GM12878 (cell line): ENCODE data around the gene MPRIP. TPM values are rescaled to one million over a fixed set of nuclear protein-coding genes. Genes with fewer than 3 reads are reported as not detected.

ENCODE experiments used
- ATAC-seq: fragments of 200-7000 bp; cut with Tn5 transposase; 3 replicates; pipeline ENCODE4 v1.9.1; 2020; ENCODE audit warnings: mild to moderate bottlenecking, moderate library complexity
- BruUV-seq: library from RNA; stranded (reverse); fragments of 400-500 nt; replicated peaks from 2 replicates; lab custom pipeline; 2021; lab: Mats Ljungman, UMichigan
- CTCF ChIA-PET: fragments of 300-600 bp; sonication (Branson Sonifier 250); formaldehyde crosslinking; extraction: SDS; loops from one replicate; lab custom pipeline; 2021; ENCODE audit warnings: inconsistent platforms; lab: Yijun Ruan, JAX
- POLR2A ChIA-PET: fragments of 350-600 bp; formaldehyde crosslinking; extraction: SDS; loops from one replicate; lab custom pipeline; 2021; ENCODE audit warnings: inconsistent platforms; lab: Charles Lee
- RAD21 ChIA-PET: fragments of 300-600 bp; sonication (Branson Sonifier 250); formaldehyde crosslinking; loops from one replicate; lab custom pipeline; 2023; ENCODE audit warnings: antibody characterized with exemption; ENCODE audit not compliant: unreplicated experiment; lab: Charles Lee
- SMC1A ChIA-PET: fragments of 300-600 bp; sonication (Branson Sonifier 250); formaldehyde crosslinking; loops from one replicate; lab custom pipeline; 2023; ENCODE audit not compliant: unreplicated experiment, uncharacterized antibody; lab: Charles Lee
- DNase-seq: peaks from one replicate; pipeline ENCODE4 v3.0.0-alpha.2; 2011; ENCODE audit warnings: low read depth, low spot score
- FAIRE-seq: peaks from 3 replicates; lab custom pipeline; 2011; peaks lifted over from hg19 to GRCh38; lab: Jason Lieb, UNC
- H2AFZ ChIP-seq: 2 replicates; pipeline ENCODE4 v1.6.0; 2011; ENCODE audit warnings: low read depth, low read length, control low read depth; ENCODE audit not compliant: control insufficient read depth
- H3K27ac ChIP-seq: 2 replicates; pipeline ENCODE4 v1.5.1; 2011; ENCODE audit warnings: control low read depth; ENCODE audit not compliant: control insufficient read depth, insufficient read depth
- H3K27me3 ChIP-seq, 2 experiments: replicated peaks in 1 of 2; 2 replicates each; pipeline versions ENCODE4 v1.6.0 to v1.6.1; 2011; ENCODE audit warnings: low read length in 1 of 2; ENCODE audit not compliant: control insufficient read depth in 2 of 2, insufficient read depth in 2 of 2
- H3K36me3 ChIP-seq, 2 experiments: 2 replicates each; pipeline ENCODE4 v1.5.1; 2011; ENCODE audit warnings: low read length in 1 of 2; ENCODE audit not compliant: control insufficient read depth in 2 of 2, insufficient read depth in 2 of 2
- H3K4me1 ChIP-seq: 2 replicates; pipeline ENCODE4 v1.6.1; 2011; ENCODE audit warnings: mild to moderate bottlenecking, low read length, moderate library complexity, mixed read lengths; ENCODE audit not compliant: control insufficient read depth, insufficient read depth
- H3K4me2 ChIP-seq: 2 replicates; pipeline ENCODE4 v1.6.0; 2011; ENCODE audit warnings: control low read depth; ENCODE audit not compliant: control insufficient read depth, insufficient read depth
- H3K4me3 ChIP-seq: fragments of 200-600 bp; sonication (generic); 2 replicates; pipeline ENCODE4 v1.5.1; 2016
- H3K79me2 ChIP-seq: 2 replicates; pipeline ENCODE4 v1.6.0; 2011; ENCODE audit warnings: low read length; ENCODE audit not compliant: control insufficient read depth, insufficient read depth
- H3K9ac ChIP-seq: 2 replicates; pipeline ENCODE4 v1.8.0; 2011; ENCODE audit warnings: low read length, control low read depth, mixed read lengths; ENCODE audit not compliant: control insufficient read depth, insufficient read depth
- H3K9me3 ChIP-seq: replicated peaks from 3 replicates; pipeline ENCODE4 v1.5.1; 2011; ENCODE audit warnings: mild to moderate bottlenecking, low read length; ENCODE audit not compliant: control insufficient read depth, insufficient read depth
- H4K20me1 ChIP-seq: 2 replicates; pipeline ENCODE4 v1.6.0; 2011; ENCODE audit not compliant: control insufficient read depth, insufficient read depth
- BACH1 ChIP-seq: fragments of 450-650 bp; IDR thresholded peaks from 2 replicates; pipeline ENCODE4 v1.6.1; 2017; ENCODE audit warnings: mild to moderate bottlenecking, borderline replicate concordance
- CBFB ChIP-seq: IDR thresholded peaks from 2 replicates; pipeline ENCODE4 v1.6.1; 2016; ENCODE audit warnings: antibody characterized with exemption, low read depth
- CBX3 ChIP-seq: fragments of 200-600 bp; sonication (generic); IDR thresholded peaks from 2 replicates; pipeline ENCODE4 v1.6.1; 2016; ENCODE audit warnings: low read depth, borderline replicate concordance
- ESRRA ChIP-seq: IDR thresholded peaks from 2 replicates; pipeline ENCODE4 v1.6.1; 2012; ENCODE audit warnings: mild to moderate bottlenecking, low read length, improper control_type of control experiment
- POLR2AphosphoS5 ChIP-seq: IDR thresholded peaks from 2 replicates; pipeline ENCODE4 v1.6.1; 2011; ENCODE audit warnings: mild to moderate bottlenecking, low read length, inconsistent platforms
- RB1 ChIP-seq: fragments of 450-650 bp; formaldehyde crosslinking; IDR thresholded peaks from 2 replicates; pipeline ENCODE4 v1.6.1; 2017; ENCODE audit warnings: mild to moderate bottlenecking, borderline replicate concordance
- SMC3 ChIP-seq: IDR thresholded peaks from 2 replicates; pipeline ENCODE4 v1.6.1; 2011; ENCODE audit warnings: low read length, improper control_type of control experiment, borderline replicate concordance
- SPI1 ChIP-seq: IDR thresholded peaks from 2 replicates; pipeline ENCODE4 v1.6.1; 2011; ENCODE audit warnings: low read depth, mild to moderate bottlenecking, low read length, moderate library complexity, borderline replicate concordance; ENCODE audit not compliant: insufficient read depth
- TBL1XR1 ChIP-seq: IDR thresholded peaks from 2 replicates; pipeline ENCODE4 v1.6.1; 2012; ENCODE audit warnings: low read depth, low read length, improper control_type of control experiment
- whole genome bisulfite sequencing: methylation state at CpG from one replicate; pipeline ENCODE4 v1.1.6; 2016; ENCODE audit warnings: low lambda C conversion rate; ENCODE audit not compliant: insufficient replicate concordance, insufficient coverage; ENCODE audit errors: missing lambda C conversion rate; 5-methylcytosine and 5-hydroxymethylcytosine counted together
- in situ Hi-C: fragments of 300-500 bp; cut with MboI; formaldehyde crosslinking; loops from 9 replicates; pipeline ENCODE4 v1.14.3; 2018; ENCODE audit warnings: mixed read lengths
- intact Hi-C: fragments of 100-400 bp; cut with micrococcal nuclease; formaldehyde crosslinking; loops from one replicate; pipeline ENCODE4 v1.14.2; 2022; ENCODE audit not compliant: unreplicated experiment
- polyA plus RNA-seq, 11 experiments: library from polyadenylated mRNA; depleted of rRNA in 4 of 11; unstranded in 6 of 11; stranded (reverse) in 5 of 11; fragments of >200 nt; fragmentation: Nextera tagmentation in 4 of 11; fragmentation: Illumina TruSeq in 1 of 11; extraction: Ambion mirVana in 4 of 11; extraction: Trizol in 1 of 11; gene quantifications; 1 replicate in 1 of 11; 2 replicates in 10 of 11; pipeline versions ENCODE4 v1.2.1 to v1.2.3, GENCODE V29; 2011 to 2016; ENCODE audit warnings: inconsistent platforms in 2 of 11, missing spikeins in 2 of 11, low read depth in 1 of 11
- total RNA-seq, 4 experiments: library from RNA; depleted of rRNA in 3 of 4; stranded (reverse); fragments of >200 nt in 3 of 4; fragmentation: Illumina TruSeq in 1 of 4; extraction: Trizol in 1 of 4; gene quantifications; 2 replicates each; pipeline versions ENCODE4 v1.2.1 to v1.2.3, GENCODE V29; 2013 to 2021
- TF ChIP-seq, protein P1 (sequence below): fragments of 450-650 bp; IDR thresholded peaks from 2 replicates; pipeline ENCODE4 v1.6.1; 2017; ENCODE audit warnings: mild to moderate bottlenecking, moderate library complexity
- TF ChIP-seq, protein P2 (sequence below): fragments of 450-650 bp; IDR thresholded peaks from 2 replicates; pipeline ENCODE4 v1.6.1; 2018; ENCODE audit warnings: mild to moderate bottlenecking, low read depth, moderate library complexity; ENCODE audit not compliant: partially characterized antibody
- TF ChIP-seq, protein P3 (sequence below): fragments of 450-650 bp; IDR thresholded peaks from 2 replicates; pipeline ENCODE4 v1.6.1; 2016; ENCODE audit warnings: mild to moderate bottlenecking, moderate library complexity, borderline replicate concordance
- TF ChIP-seq, protein P4 (sequence below): IDR thresholded peaks from 2 replicates; pipeline ENCODE4 v1.6.1; 2012; ENCODE audit warnings: low read depth, low read length, improper control_type of control experiment

The MPRIP gene
- total and polyA plus RNA-seq, 10 of the 15 experiments (the other 5 are each of a cell fraction or from before 2014, with no cell fraction given), result 16.5 to 168 (median 71.7) TPM

DNA sequence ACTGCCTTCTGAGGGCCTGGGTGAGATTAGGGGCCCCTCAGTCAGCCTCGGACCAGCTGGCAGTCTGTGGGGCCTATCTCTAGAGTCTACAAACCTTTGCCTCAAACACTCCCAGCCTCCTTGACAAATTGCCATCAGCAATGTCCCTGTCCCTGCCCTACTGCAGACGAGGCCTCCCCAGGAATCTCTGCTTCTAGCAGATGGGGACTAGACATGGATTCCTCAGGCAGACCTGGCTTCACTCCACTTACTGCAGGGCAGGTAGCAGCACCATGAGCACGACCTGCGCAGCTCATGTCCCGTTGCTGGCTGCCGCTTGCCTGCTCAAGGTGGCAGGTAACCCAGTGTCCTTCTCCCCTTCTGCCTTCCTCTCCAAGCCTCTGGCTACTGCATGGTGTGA lies 114.8 kb downstream of the MPRIP start:
- ATAC-seq (no peak), DNase-seq (no peak), FAIRE-seq (no peak)
- ChIA-PET CTCF (no interaction called here), POLR2A (no interaction called here), SMC1A (no interaction called here), RAD21 (no interaction called here)
- Histone ChIP-seq H3K4me1 (no peaks in the 10 kb centered on the region), H2AFZ (no peak overlapping the region), H3K36me3 (peaks cover 23 to 29% of the 10 kb centered on the region in 2 experiments), H3K79me2 (no peaks in the 10 kb centered on the region), H3K27ac (no peak overlapping the region), H3K4me3 (no peak overlapping the region), H4K20me1 (no peaks in the 10 kb centered on the region), H3K27me3 (no peaks in the 10 kb centered on the region), H3K9me3 (no peaks in the 10 kb centered on the region), H3K9ac (no peak overlapping the region), H3K4me2 (no peak overlapping the region)
- no TSS peak for BruUV-seq
- 89% methylated on average over 6 of the region's 6 CpGs for whole genome bisulfite sequencing
- in situ Hi-C loops (no loop called here), intact Hi-C loops (no loop called here)
- TF ChIP-seq SPI1 (no peak), CBFB (no peak), ESRRA (no peak), BACH1 (no peak), CBX3 (no peak), RB1 (no peak), TBL1XR1 (no peak), SMC3 (no peak), POLR2AphosphoS5 (no peak)
- TF ChIP-seq, protein P1, sequence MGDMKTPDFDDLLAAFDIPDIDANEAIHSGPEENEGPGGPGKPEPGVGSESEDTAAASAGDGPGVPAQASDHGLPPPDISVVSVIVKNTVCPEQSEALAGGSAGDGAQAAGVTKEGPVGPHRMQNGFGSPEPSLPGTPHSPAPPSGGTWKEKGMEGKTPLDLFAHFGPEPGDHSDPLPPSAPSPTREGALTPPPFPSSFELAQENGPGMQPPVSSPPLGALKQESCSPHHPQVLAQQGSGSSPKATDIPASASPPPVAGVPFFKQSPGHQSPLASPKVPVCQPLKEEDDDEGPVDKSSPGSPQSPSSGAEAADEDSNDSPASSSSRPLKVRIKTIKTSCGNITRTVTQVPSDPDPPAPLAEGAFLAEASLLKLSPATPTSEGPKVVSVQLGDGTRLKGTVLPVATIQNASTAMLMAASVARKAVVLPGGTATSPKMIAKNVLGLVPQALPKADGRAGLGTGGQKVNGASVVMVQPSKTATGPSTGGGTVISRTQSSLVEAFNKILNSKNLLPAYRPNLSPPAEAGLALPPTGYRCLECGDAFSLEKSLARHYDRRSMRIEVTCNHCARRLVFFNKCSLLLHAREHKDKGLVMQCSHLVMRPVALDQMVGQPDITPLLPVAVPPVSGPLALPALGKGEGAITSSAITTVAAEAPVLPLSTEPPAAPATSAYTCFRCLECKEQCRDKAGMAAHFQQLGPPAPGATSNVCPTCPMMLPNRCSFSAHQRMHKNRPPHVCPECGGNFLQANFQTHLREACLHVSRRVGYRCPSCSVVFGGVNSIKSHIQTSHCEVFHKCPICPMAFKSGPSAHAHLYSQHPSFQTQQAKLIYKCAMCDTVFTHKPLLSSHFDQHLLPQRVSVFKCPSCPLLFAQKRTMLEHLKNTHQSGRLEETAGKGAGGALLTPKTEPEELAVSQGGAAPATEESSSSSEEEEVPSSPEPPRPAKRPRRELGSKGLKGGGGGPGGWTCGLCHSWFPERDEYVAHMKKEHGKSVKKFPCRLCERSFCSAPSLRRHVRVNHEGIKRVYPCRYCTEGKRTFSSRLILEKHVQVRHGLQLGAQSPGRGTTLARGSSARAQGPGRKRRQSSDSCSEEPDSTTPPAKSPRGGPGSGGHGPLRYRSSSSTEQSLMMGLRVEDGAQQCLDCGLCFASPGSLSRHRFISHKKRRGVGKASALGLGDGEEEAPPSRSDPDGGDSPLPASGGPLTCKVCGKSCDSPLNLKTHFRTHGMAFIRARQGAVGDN, result no peak
- TF ChIP-seq, protein P2, sequence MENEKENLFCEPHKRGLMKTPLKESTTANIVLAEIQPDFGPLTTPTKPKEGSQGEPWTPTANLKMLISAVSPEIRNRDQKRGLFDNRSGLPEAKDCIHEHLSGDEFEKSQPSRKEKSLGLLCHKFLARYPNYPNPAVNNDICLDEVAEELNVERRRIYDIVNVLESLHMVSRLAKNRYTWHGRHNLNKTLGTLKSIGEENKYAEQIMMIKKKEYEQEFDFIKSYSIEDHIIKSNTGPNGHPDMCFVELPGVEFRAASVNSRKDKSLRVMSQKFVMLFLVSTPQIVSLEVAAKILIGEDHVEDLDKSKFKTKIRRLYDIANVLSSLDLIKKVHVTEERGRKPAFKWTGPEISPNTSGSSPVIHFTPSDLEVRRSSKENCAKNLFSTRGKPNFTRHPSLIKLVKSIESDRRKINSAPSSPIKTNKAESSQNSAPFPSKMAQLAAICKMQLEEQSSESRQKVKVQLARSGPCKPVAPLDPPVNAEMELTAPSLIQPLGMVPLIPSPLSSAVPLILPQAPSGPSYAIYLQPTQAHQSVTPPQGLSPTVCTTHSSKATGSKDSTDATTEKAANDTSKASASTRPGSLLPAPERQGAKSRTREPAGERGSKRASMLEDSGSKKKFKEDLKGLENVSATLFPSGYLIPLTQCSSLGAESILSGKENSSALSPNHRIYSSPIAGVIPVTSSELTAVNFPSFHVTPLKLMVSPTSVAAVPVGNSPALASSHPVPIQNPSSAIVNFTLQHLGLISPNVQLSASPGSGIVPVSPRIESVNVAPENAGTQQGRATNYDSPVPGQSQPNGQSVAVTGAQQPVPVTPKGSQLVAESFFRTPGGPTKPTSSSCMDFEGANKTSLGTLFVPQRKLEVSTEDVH, result no peak
- TF ChIP-seq, protein P3, sequence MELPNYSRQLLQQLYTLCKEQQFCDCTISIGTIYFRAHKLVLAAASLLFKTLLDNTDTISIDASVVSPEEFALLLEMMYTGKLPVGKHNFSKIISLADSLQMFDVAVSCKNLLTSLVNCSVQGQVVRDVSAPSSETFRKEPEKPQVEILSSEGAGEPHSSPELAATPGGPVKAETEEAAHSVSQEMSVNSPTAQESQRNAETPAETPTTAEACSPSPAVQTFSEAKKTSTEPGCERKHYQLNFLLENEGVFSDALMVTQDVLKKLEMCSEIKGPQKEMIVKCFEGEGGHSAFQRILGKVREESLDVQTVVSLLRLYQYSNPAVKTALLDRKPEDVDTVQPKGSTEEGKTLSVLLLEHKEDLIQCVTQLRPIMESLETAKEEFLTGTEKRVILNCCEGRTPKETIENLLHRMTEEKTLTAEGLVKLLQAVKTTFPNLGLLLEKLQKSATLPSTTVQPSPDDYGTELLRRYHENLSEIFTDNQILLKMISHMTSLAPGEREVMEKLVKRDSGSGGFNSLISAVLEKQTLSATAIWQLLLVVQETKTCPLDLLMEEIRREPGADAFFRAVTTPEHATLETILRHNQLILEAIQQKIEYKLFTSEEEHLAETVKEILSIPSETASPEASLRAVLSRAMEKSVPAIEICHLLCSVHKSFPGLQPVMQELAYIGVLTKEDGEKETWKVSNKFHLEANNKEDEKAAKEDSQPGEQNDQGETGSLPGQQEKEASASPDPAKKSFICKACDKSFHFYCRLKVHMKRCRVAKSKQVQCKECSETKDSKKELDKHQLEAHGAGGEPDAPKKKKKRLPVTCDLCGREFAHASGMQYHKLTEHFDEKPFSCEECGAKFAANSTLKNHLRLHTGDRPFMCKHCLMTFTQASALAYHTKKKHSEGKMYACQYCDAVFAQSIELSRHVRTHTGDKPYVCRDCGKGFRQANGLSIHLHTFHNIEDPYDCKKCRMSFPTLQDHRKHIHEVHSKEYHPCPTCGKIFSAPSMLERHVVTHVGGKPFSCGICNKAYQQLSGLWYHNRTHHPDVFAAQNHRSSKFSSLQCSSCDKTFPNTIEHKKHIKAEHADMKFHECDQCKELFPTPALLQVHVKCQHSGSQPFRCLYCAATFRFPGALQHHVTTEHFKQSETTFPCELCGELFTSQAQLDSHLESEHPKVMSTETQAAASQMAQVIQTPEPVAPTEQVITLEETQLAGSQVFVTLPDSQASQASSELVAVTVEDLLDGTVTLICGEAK, result no peak
- TF ChIP-seq, protein P4, sequence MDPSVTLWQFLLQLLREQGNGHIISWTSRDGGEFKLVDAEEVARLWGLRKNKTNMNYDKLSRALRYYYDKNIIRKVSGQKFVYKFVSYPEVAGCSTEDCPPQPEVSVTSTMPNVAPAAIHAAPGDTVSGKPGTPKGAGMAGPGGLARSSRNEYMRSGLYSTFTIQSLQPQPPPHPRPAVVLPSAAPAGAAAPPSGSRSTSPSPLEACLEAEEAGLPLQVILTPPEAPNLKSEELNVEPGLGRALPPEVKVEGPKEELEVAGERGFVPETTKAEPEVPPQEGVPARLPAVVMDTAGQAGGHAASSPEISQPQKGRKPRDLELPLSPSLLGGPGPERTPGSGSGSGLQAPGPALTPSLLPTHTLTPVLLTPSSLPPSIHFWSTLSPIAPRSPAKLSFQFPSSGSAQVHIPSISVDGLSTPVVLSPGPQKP, result no peak
